CD4-positive, alpha-beta T cell treated with Interleukin-6 at 100 ng/mL for 8 hours (primary cell): Measurements from ENCODE around the gene SPTBN1.

Source experiments
- DNase-seq: peaks from one replicate; pipeline ENCODE4 v3.0.0-alpha.2; 2020; ENCODE audit warnings: mixed read lengths, low spot score

SPTBN1 gene

GRCh38 chr2:54591551-54591950 is 135.4 kb downstream of the SPTBN1 start:
- DNase-seq, result no peak

DNA sequence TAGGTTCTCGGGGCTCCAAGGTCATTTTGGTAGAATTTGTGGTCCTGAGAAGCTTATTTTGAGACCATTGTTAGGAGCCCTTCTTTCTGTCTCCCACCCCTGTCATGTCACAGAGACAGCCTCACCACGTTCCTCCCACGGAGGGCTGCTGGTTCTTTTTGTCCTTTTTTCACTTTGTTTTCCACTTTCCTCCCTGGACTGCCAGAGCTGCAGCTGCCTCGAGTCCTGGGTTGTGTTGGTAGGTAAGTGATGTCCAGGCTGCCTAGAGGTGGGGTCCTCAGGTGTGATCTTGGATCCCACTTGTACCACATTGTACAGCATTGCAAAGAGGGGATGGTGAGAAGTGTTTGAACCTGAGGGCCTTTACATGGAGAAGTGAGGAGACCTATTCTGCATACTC is 137.1 kb downstream of the SPTBN1 start:
- no peak for DNase-seq

GRCh38 chr2:54594048-54594447 is 137.9 kb downstream of the SPTBN1 start:
- no peak for DNase-seq

DNA sequence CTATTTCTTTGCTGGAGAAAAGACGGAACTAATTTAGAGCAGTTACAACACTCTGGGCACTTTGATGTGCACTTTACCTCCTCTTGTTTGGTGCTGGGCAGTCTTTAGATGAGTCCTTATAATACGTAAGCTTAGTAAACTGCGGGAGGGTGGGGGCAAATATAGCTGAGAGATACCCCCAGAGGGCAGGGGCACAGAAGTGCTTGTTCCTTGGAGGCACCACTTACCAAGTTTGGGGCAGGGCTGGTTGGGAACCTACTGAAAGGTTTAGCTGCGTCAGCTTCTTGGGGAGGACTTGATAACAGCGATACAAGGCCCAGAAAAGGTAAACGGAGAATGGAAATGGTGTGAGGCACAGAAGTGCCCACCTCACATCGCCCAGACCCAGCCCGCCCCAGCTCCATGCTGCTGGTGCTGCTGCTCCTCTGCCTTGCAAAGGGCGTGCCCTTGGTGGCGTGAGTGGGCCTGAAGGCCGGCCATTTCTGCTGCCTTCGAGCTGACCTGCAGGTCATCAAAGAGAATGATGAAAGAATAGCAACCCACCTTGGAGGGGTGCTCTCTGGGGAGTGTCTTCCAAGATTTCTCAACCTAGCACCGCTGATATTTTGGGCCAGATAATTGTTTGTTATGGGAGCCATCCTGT is 139.2 kb downstream of the SPTBN1 start:
- no peak for DNase-seq

- no peak for DNase-seq
Observed at GRCh38 chr2:54595999-54596902, 140.1 kb downstream of the SPTBN1 start.

- no peak for DNase-seq
Observed at GRCh38 chr2:54597153-54597848, 141.2 kb downstream of the SPTBN1 start.

- DNase-seq, result no peak
Observed at GRCh38 chr2:54598347-54599325, 142.5 kb downstream of the SPTBN1 start.

DNA sequence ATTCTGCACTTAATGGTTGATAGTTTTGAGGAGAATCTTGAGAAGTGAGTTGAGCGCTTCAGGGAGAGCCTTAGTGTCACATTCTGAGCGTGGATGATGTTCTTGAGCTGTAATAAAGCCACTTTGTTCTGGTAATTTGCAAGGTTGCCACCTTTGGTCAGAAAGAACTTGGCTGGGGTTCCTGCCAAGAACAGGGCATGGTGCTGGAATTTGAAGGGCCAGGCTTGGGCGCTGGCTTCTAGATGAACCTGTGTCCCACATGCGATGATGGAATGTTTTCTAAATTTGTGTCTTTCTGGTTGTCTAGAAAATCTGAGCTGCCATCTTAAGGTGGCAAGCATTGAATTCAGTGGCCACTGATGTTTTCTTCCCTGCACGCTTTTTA is 143.2 kb downstream of the SPTBN1 start:
- DNase-seq, result no peak

DNA sequence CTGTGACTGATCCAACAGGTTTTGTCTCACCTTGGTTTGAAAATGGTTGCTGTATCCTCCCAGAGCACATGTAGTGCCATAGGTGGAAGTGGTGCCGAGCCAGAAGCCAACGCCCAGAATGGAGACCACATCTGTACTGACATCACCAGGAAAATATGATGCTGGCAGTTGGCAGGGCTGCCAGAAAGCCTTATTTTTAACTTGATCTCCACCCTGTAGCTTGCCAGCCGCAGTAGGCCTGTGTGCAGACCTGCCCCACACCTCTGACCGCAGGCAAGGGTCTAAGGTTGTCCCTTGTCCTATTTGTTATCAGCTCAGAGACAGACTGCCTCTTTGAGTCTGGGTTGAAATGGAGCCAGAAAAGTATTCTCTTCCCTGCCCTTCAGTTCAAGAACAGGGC is 143.8 kb downstream of the SPTBN1 start:
- peak; percentile 26 for DNase-seq

GRCh38 chr2:54601339-54601738 is 145.2 kb downstream of the SPTBN1 start:
- no peak for DNase-seq

DNA sequence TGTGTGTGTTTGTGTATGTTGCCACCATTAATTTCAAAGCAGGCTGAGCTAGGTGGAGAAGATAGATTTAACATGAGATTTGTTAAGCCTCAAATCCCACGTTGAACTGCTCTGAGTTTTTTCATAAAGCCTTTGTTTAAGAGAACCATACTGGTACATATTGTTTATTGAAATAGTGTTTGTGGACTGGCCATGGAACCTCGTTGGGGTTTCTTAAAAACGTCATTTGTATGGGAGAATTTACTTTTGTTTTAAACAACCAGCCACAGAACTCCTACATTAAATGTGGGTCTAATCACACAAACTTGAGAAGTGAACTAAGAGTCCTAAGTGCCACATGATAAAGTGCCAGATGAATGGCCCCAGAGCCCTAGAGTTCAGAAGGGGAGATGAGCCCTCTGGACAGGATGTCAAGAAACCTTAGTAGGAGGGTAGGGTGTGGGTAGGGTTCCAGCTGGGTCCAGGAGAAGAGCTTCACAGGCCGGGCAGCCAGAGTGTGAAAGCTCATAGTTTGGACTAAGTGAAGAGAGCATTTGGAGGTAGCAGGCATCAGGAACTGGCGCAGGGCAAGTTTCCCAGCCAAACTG is 146.7 kb downstream of the SPTBN1 start:
- no peak for DNase-seq

DNA sequence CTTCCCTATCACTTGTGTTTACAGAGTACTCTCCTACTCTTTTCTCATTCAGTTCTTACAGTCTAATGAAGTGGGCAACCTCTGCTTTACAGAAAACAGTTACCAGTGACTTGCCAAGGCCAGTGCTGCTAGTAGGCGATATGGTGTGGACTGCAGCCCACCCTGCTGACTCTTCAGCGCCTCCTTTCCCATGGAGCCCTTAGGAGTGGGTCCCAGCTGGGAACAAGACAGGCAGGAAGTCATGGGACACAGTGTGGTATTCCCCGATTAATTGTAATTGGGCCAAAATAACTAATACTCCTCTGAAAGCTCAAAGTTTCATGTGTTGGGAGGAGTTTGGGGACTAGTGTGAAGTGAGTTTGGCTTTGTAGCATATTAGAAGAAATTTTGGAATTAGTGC is 147.2 kb downstream of the SPTBN1 start:
- no peak for DNase-seq

DNA sequence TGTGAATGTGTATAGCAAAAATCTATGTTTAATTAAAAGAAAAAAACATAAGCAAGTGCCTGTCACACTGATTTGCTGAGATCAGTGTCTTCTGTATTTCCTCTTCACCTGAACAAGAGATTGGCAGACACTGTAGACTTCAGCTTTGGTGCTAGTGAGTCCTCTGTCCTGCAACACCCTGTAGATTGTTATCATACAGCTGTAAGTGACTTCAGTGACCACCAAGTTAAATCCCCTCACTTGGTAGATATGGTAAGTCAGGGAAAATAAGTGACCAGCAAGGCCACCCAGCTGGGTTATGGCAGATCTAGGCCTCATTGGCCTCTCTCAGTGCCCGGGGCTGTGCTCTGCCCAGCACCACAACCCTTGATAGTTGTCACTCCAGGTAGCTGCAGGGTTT is 147.7 kb downstream of the SPTBN1 start:
- no peak for DNase-seq

- DNase-seq, result no peak
Observed at GRCh38 chr2:54604871-54605270, 148.7 kb downstream of the SPTBN1 start.

DNA sequence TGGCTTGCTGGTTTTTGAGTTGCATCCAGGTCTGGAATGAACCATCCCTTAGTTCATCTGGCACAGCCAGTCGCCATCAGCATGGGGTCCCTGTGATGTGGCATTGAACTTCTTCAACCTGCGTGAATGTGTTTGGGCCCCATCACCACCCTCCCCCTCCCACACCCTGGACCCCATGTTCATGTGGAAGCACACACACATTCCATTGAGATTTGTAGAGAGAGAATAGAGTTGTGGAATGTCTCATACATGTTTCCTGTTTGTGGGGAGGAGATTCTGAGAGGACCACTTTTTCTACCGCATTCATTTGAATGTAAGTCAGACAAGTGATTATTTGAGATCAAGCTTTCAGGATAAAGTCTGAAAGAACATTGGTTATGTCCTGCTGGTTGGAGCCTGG is 149.7 kb downstream of the SPTBN1 start:
- DNase-seq, result no peak

DNA sequence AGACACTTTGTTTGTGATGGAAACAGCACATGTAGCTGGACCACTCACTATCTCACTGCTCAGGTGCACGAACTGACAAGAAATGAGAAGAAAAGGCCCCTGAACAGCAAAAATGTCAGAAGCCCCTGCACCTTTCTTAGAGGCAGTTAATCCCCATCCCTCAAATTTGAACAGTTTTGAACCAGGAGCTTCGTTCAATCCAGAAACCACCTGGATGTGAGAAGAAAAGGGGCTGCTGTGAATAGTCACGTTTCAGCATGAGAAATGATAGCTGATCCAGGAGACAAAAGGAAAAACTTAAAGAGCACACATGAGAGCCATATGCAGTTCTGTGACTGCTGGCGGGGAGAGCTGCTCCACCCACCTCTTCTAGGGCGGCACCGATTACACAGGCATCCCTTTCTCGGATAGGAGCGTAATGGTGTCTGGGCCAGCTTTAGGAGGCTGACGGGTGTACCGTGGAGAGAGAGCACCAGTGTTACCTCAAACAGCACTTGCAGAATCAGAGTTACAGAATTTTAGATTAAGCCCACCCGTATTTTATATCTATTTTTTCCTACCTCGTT is 150.3 kb downstream of the SPTBN1 start:
- peak; percentile 43 for DNase-seq

GRCh38 chr2:54608224-54608623 is 152.1 kb downstream of the SPTBN1 start:
- DNase-seq, result no peak

DNA sequence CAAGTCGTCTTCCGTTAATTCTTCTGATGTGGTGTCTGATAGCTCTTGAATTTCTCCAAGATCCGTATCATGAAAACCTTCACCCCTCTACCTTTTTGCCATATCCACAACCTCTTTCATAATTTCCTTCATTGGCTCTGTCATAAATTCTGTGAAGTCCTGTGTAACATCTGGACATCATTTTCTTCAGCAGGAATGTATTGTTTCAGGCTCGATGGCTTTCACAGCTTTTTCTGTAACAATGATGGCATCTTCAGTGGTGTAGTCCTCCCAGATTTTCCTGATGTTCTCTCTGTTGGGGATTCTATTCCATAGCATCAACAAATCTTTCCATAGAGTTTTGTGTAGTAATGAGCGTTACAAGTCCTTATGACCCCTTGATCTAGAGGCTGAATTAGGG is 153.1 kb downstream of the SPTBN1 start:
- DNase-seq, result no peak

GRCh38 chr2:54609647-54610046 is 153.5 kb downstream of the SPTBN1 start:
- no peak for DNase-seq

DNA sequence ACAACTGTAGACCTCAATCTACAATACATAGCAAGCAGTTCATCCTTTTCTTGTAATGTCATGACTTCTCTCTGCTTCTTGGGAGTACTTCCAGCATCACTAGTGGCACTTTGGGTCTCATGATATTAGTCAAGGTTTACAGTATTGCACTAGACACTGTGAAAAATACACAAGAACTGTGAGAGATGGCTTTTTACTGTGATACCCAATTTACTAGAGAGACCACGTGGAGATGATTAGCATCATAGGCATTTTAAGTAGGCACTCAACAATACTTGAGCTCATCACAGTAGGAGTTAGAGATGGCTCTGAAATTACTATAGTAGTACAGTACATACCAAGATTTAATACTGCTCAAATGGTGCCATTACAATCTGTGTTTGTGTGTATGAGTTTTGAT is 154.6 kb downstream of the SPTBN1 start:
- no peak for DNase-seq
